ENCODE data around the gene XIRP1.

Gene XIRP1

GRCh38 chr3:39144095-39144747 is 48.2 kb downstream of the XIRP1 start:
- DNase-seq (ENCODE audit: low spot score) = no peak

GRCh38 chr3:39143051-39143885 is 49.1 kb downstream of the XIRP1 start:
- DNase-seq (ENCODE audit: low spot score) = no peak

- no peak for DNase-seq (ENCODE audit: low spot score)
These were observed 50.3 kb downstream of the XIRP1 start for GRCh38 chr3:39142067-39142466.

GRCh38 chr3:39141171-39141995 is 51.0 kb downstream of the XIRP1 start:
- peak; percentile 20 for DNase-seq (ENCODE audit: low spot score)

GRCh38 chr3:39140341-39140971 is 51.9 kb downstream of the XIRP1 start:
- DNase-seq (ENCODE audit: low spot score) = no peak

GRCh38 chr3:39139442-39139841 is 53.0 kb downstream of the XIRP1 start:
- no peak for DNase-seq (ENCODE audit: low spot score)

GRCh38 chr3:39138804-39139415 is 53.5 kb downstream of the XIRP1 start:
- DNase-seq (ENCODE audit: low spot score) = peak; percentile 89

- DNase-seq (ENCODE audit: low spot score) = no peak
These were observed 54.2 kb downstream of the XIRP1 start for GRCh38 chr3:39137991-39138803.

GRCh38 chr3:39137435-39137936 is 54.9 kb downstream of the XIRP1 start:
- no peak for DNase-seq (ENCODE audit: low spot score)

GRCh38 chr3:39136533-39137434 is 55.6 kb downstream of the XIRP1 start:
- no peak for DNase-seq (ENCODE audit: low spot score)

GRCh38 chr3:39135170-39135805 is 57.1 kb downstream of the XIRP1 start:
- DNase-seq (ENCODE audit: low spot score) = no peak

- no peak for DNase-seq (ENCODE audit: low spot score)
These were observed 58.1 kb downstream of the XIRP1 start for GRCh38 chr3:39134305-39134704.

GRCh38 chr3:39133822-39134221 is 58.6 kb downstream of the XIRP1 start:
- no peak for DNase-seq (ENCODE audit: low spot score)

Data from cerebellar cortex (tissue), 1 donor.